PFSK-1 (cell line): ENCODE data around the gene EDARADD.

ENCODE experiments used
- POLR2AphosphoS5 ChIP-seq: IDR thresholded peaks from 2 replicates; pipeline ENCODE4 v1.6.1; 2012; ENCODE audit warnings: low read depth, mild to moderate bottlenecking, control low read depth, low read length, moderate library complexity
- SIN3A ChIP-seq: IDR thresholded peaks from 2 replicates; pipeline ENCODE4 v1.6.1; 2012; ENCODE audit warnings: mild to moderate bottlenecking, low read length, moderate library complexity, borderline replicate concordance; ENCODE audit not compliant: insufficient read depth

GRCh38 chr1:236465959-236466303 lies 71.8 kb downstream of the EDARADD start:
- TF ChIP-seq SIN3A, result no peak
- TF ChIP-seq POLR2AphosphoS5, result no peak
